ENCODE results near the gene USP34.

DNA sequence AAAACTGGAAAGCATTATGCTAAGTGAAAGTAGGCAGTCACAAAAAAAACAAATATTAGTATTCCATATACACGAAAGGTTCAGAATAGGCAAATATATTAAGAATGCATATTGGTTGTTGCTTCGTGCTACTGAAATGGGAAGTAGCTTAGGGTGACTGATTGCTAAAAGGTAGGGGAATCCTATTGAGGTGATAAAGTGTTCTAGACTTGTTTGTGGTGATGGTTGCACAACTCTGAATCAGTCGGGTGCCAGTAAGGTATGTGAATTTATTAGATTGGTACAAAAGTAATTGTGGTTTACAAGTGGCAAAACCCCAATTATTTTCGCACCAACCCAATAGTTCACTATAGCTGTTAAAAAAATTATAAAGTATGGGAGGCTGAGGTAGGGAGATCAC lies 20.7 kb downstream of the USP34 start:
- TF ChIP-seq, protein P1, sequence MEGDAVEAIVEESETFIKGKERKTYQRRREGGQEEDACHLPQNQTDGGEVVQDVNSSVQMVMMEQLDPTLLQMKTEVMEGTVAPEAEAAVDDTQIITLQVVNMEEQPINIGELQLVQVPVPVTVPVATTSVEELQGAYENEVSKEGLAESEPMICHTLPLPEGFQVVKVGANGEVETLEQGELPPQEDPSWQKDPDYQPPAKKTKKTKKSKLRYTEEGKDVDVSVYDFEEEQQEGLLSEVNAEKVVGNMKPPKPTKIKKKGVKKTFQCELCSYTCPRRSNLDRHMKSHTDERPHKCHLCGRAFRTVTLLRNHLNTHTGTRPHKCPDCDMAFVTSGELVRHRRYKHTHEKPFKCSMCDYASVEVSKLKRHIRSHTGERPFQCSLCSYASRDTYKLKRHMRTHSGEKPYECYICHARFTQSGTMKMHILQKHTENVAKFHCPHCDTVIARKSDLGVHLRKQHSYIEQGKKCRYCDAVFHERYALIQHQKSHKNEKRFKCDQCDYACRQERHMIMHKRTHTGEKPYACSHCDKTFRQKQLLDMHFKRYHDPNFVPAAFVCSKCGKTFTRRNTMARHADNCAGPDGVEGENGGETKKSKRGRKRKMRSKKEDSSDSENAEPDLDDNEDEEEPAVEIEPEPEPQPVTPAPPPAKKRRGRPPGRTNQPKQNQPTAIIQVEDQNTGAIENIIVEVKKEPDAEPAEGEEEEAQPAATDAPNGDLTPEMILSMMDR (IDR thresholded peaks at IDR 0.05; ENCODE audit: insufficient read depth, low read length): no peak
- TF ChIP-seq, protein P2, sequence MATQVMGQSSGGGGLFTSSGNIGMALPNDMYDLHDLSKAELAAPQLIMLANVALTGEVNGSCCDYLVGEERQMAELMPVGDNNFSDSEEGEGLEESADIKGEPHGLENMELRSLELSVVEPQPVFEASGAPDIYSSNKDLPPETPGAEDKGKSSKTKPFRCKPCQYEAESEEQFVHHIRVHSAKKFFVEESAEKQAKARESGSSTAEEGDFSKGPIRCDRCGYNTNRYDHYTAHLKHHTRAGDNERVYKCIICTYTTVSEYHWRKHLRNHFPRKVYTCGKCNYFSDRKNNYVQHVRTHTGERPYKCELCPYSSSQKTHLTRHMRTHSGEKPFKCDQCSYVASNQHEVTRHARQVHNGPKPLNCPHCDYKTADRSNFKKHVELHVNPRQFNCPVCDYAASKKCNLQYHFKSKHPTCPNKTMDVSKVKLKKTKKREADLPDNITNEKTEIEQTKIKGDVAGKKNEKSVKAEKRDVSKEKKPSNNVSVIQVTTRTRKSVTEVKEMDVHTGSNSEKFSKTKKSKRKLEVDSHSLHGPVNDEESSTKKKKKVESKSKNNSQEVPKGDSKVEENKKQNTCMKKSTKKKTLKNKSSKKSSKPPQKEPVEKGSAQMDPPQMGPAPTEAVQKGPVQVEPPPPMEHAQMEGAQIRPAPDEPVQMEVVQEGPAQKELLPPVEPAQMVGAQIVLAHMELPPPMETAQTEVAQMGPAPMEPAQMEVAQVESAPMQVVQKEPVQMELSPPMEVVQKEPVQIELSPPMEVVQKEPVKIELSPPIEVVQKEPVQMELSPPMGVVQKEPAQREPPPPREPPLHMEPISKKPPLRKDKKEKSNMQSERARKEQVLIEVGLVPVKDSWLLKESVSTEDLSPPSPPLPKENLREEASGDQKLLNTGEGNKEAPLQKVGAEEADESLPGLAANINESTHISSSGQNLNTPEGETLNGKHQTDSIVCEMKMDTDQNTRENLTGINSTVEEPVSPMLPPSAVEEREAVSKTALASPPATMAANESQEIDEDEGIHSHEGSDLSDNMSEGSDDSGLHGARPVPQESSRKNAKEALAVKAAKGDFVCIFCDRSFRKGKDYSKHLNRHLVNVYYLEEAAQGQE (IDR thresholded peaks at IDR 0.05; ENCODE audit: insufficient replicate concordance, low read depth): no peak
